Measurements from ENCODE around the gene CEPT1. TPM values are rescaled to one million over a fixed set of nuclear protein-coding genes. Genes with fewer than 3 reads are reported as not detected.

The CEPT1 gene
- total and polyA plus RNA-seq, 10 donors = 61.1 to 140 (median 95.2) TPM

GRCh38 chr1:111184663-111185062 lies 44.6 kb downstream of the CEPT1 start:
- DNase-seq = no peak
- H3K27me3 ChIP-seq (replicated peaks in 1 of 7) = no peaks in the 10 kb centered on the region
- peak overlapping the region in 7 of 8 donors; percentile 40 to 100 (median 55) for H3K27ac ChIP-seq
- intact Hi-C loops (cut with DNase I; ENCODE audit: low total_unique reads) = no loop called here
- H3K36me3 ChIP-seq = peaks cover 13 to 98% (median 71%) of the 10 kb centered on the region in 6 donors
- H3K4me1 ChIP-seq = peaks cover 9 to 88% (median 46%) of the 10 kb centered on the region in 6 donors
- no peaks in the 10 kb centered on the region for H3K9me3 ChIP-seq
- H3K4me3 ChIP-seq = no peak overlapping the region
- no peak for TF ChIP-seq CTCF (IDR thresholded peaks at IDR 0.05 in 8 of 11, conservative IDR thresholded peaks at IDR 0.05 in 3 of 11)
- TF ChIP-seq POLR2A (IDR thresholded peaks at IDR 0.05) = no peak
- TF ChIP-seq POLR2AphosphoS5 (IDR thresholded peaks at IDR 0.05) = no peak

- no peaks in the 10 kb centered on the region for H3K27me3 ChIP-seq (replicated peaks in 1 of 7)
- peaks cover 42 to 100% (median 79%) of the 10 kb centered on the region in 6 donors for H3K4me1 ChIP-seq
- peaks cover 13 to 100% (median 75%) of the 10 kb centered on the region in 6 donors for H3K36me3 ChIP-seq
- no peak for TF ChIP-seq POLR2A (IDR thresholded peaks at IDR 0.05)
- TF ChIP-seq CTCF (IDR thresholded peaks at IDR 0.05 in 8 of 11, conservative IDR thresholded peaks at IDR 0.05 in 3 of 11) = no peak
- TF ChIP-seq POLR2AphosphoS5 (IDR thresholded peaks at IDR 0.05) = no peak
- 53 to 81% (median 70%) methylated on average over 2 of the region's 2 CpGs for WGBS, 5 donors
- DNase-seq = no peak
- intact Hi-C loops (cut with DNase I; ENCODE audit: low total_unique reads) = loop anchor here (10.0 kb wide), 1 partner anchor 46 kb away; the partner anchor contains the start of genes CEPT1 and DRAM2
- no peak overlapping the region for H3K4me3 ChIP-seq
- H3K9me3 ChIP-seq = no peaks in the 10 kb centered on the region
- H3K27ac ChIP-seq = peak overlapping the region in 7 of 8 donors; percentile 73 to 100 (median 97)
Measured at GRCh38 chr1:111190931-111191451, 51.0 kb downstream of the CEPT1 start.

- DNase-seq = no peak
- H3K36me3 ChIP-seq = peaks cover 10 to 100% (median 75%) of the 10 kb centered on the region in 6 donors
- 59 to 93% (median 80%) methylated on average over 3 of the region's 3 CpGs for WGBS, 5 donors
- H3K4me1 ChIP-seq = peaks cover 46 to 100% (median 79%) of the 10 kb centered on the region in 6 donors
- H3K4me3 ChIP-seq = no peak overlapping the region
- H3K27ac ChIP-seq = peak overlapping the region in 7 of 8 donors; percentile 73 to 100 (median 97)
- TF ChIP-seq POLR2AphosphoS5 (IDR thresholded peaks at IDR 0.05) = no peak
- no peak for TF ChIP-seq CTCF (IDR thresholded peaks at IDR 0.05 in 8 of 11, conservative IDR thresholded peaks at IDR 0.05 in 3 of 11)
- TF ChIP-seq POLR2A (IDR thresholded peaks at IDR 0.05) = no peak
- no peaks in the 10 kb centered on the region for H3K9me3 ChIP-seq
- intact Hi-C loops (cut with DNase I; ENCODE audit: low total_unique reads) = loop anchor here (10.0 kb wide), 1 partner anchor 47 kb away; the partner anchor contains the start of genes CEPT1 and DRAM2
- no peaks in the 10 kb centered on the region for H3K27me3 ChIP-seq (replicated peaks in 1 of 7)
Measured at GRCh38 chr1:111191496-111191895, 51.5 kb downstream of the CEPT1 start.

GRCh38 chr1:111192074-111192473 lies 52.1 kb downstream of the CEPT1 start:
- peak overlapping the region; percentile 73 to 100 (median 90) for H3K27ac ChIP-seq
- no peak for DNase-seq
- H3K27me3 ChIP-seq (replicated peaks in 1 of 7) = no peaks in the 10 kb centered on the region
- intact Hi-C loops (cut with DNase I; ENCODE audit: low total_unique reads) = loop anchor here (10.0 kb wide), 1 partner anchor 47 kb away; the partner anchor contains the start of genes CEPT1 and DRAM2
- no peak overlapping the region for H3K4me3 ChIP-seq
- H3K4me1 ChIP-seq = peaks cover 51 to 100% (median 82%) of the 10 kb centered on the region in 6 donors
- H3K36me3 ChIP-seq = peaks cover 10 to 100% (median 75%) of the 10 kb centered on the region in 6 donors
- 91 to 99% (median 93%) methylated on average over 5 of the region's 5 CpGs for WGBS, 5 donors
- no peaks in the 10 kb centered on the region for H3K9me3 ChIP-seq
- TF ChIP-seq POLR2AphosphoS5 (IDR thresholded peaks at IDR 0.05) = peak; percentile 53 to 72 (median 63)
- no peak for TF ChIP-seq POLR2A (IDR thresholded peaks at IDR 0.05)
- no peak for TF ChIP-seq CTCF (IDR thresholded peaks at IDR 0.05 in 8 of 11, conservative IDR thresholded peaks at IDR 0.05 in 3 of 11)
